A549 (cell line): Measurements from ENCODE around the gene C1QC.

ENCODE experiments used
- FOSL2 ChIP-seq, 2 experiments: fragments of 450-650 bp in 1 of 2; fragments of >200 bp in 1 of 2; sonication (Bioruptor Twin) in 1 of 2; formaldehyde crosslinking; IDR thresholded peaks; 2 replicates each; pipeline versions ENCODE4 v1.5.0 to v1.6.1; 2016 to 2020; ENCODE audit warnings: mild to moderate bottlenecking in 1 of 2, moderate library complexity in 1 of 2
- POLR2A ChIP-seq: IDR thresholded peaks from 2 replicates; pipeline ENCODE4 v1.6.1; 2012; ENCODE audit warnings: mild to moderate bottlenecking, low read length
- RAD21 ChIP-seq, 2 experiments: fragments of >200 bp in 1 of 2; sonication (Bioruptor Twin) in 1 of 2; formaldehyde crosslinking in 1 of 2; IDR thresholded peaks in 1 of 2; conservative IDR thresholded peaks in 1 of 2; 2 replicates in 1 of 2; 3 replicates in 1 of 2; pipeline ENCODE4 v1.6.1; 2012 to 2018; ENCODE audit warnings: inconsistent platforms in 1 of 2
- SMC3 ChIP-seq: fragments of >200 bp; sonication (Bioruptor Twin); formaldehyde crosslinking; IDR thresholded peaks from 3 replicates; pipeline ENCODE4 v1.6.1; 2018; ENCODE audit warnings: inconsistent platforms
- ZFP36 ChIP-seq: fragments of 450-650 bp; IDR thresholded peaks from 2 replicates; pipeline ENCODE4 v1.6.1; 2014; ENCODE audit warnings: borderline replicate concordance; ENCODE audit not compliant: partially characterized antibody
- TF ChIP-seq, protein P1 (sequence below): fragments of >200 bp; sonication (Bioruptor Twin); formaldehyde crosslinking; IDR thresholded peaks from 3 replicates; pipeline ENCODE4 v1.5.1; 2016
- TF ChIP-seq, protein P2 (sequence below): fragments of 150-350 bp; IDR thresholded peaks from 2 replicates; pipeline ENCODE4 v1.6.1; 2014; ENCODE audit warnings: low read depth, mild to moderate bottlenecking, low read length

- TF ChIP-seq, protein P1, sequence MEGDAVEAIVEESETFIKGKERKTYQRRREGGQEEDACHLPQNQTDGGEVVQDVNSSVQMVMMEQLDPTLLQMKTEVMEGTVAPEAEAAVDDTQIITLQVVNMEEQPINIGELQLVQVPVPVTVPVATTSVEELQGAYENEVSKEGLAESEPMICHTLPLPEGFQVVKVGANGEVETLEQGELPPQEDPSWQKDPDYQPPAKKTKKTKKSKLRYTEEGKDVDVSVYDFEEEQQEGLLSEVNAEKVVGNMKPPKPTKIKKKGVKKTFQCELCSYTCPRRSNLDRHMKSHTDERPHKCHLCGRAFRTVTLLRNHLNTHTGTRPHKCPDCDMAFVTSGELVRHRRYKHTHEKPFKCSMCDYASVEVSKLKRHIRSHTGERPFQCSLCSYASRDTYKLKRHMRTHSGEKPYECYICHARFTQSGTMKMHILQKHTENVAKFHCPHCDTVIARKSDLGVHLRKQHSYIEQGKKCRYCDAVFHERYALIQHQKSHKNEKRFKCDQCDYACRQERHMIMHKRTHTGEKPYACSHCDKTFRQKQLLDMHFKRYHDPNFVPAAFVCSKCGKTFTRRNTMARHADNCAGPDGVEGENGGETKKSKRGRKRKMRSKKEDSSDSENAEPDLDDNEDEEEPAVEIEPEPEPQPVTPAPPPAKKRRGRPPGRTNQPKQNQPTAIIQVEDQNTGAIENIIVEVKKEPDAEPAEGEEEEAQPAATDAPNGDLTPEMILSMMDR = no peak
- TF ChIP-seq FOSL2 (IDR thresholded peaks at IDR 0.05) = no peak
- no peak for TF ChIP-seq FOSL2 (CRISPR knock-in tag; IDR thresholded peaks at IDR 0.05)
- TF ChIP-seq SMC3 = no peak
- TF ChIP-seq, protein P2, sequence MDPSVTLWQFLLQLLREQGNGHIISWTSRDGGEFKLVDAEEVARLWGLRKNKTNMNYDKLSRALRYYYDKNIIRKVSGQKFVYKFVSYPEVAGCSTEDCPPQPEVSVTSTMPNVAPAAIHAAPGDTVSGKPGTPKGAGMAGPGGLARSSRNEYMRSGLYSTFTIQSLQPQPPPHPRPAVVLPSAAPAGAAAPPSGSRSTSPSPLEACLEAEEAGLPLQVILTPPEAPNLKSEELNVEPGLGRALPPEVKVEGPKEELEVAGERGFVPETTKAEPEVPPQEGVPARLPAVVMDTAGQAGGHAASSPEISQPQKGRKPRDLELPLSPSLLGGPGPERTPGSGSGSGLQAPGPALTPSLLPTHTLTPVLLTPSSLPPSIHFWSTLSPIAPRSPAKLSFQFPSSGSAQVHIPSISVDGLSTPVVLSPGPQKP = no peak
- TF ChIP-seq ZFP36 = no peak
- TF ChIP-seq RAD21 (conservative IDR thresholded peaks at IDR 0.05 in 1 of 2, IDR thresholded peaks at IDR 0.05 in 1 of 2) = no peak
- TF ChIP-seq POLR2A = no peak
Observed at GRCh38 chr1:22600817-22601605, 42.4 kb upstream of the C1QC start.
